CD4-positive, CD25-positive, alpha-beta regulatory T cell (primary cell): ENCODE measurements around the gene TNFSF11. TPM values are rescaled to one million over a fixed set of nuclear protein-coding genes. Genes with fewer than 3 reads are reported as not detected.

Experiments
- ATAC-seq, 2 donors: fragments of 150-1000 bp; cut with Tn5 transposase; one replicate each; pipeline ENCODE4 v1.10.0; 2021; ENCODE audit warnings: low read depth in 2 of 2, moderate number of reproducible peaks in 2 of 2, moderate library complexity in 1 of 2
- DNase-seq, 3 donors: peaks; one replicate each; pipeline versions ENCODE4 v3.0.0 to v3.0.0-alpha.2; 2012 to 2022; ENCODE audit warnings: mixed read lengths in 1 of 3
- H3K27ac ChIP-seq: one replicate; pipeline ENCODE4 v1.7.0; 2013; ENCODE audit warnings: mild to moderate bottlenecking, low read length; ENCODE audit not compliant: insufficient read depth, poor library complexity, severe bottlenecking
- H3K27me3 ChIP-seq: one replicate; pipeline ENCODE4 v1.7.0; 2013; ENCODE audit warnings: low read length; ENCODE audit not compliant: control insufficient read depth, insufficient read depth
- H3K36me3 ChIP-seq: one replicate; pipeline ENCODE4 v1.7.0; 2013; ENCODE audit warnings: mild to moderate bottlenecking, low read length, moderate library complexity; ENCODE audit not compliant: control insufficient read depth, insufficient read depth
- H3K4me1 ChIP-seq: 2 replicates; pipeline ENCODE4 v1.7.0; 2013; ENCODE audit warnings: mild to moderate bottlenecking, low read length; ENCODE audit not compliant: insufficient read depth, control insufficient read depth, poor library complexity, severe bottlenecking
- H3K4me3 ChIP-seq: one replicate; pipeline ENCODE4 v1.7.0; 2013; ENCODE audit warnings: low read depth, mild to moderate bottlenecking, low read length, moderate library complexity
- H3K9me3 ChIP-seq, 2 experiments: 1 replicate in 1 of 2; 2 replicates in 1 of 2; pipeline ENCODE4 v1.7.0; 2013; ENCODE audit warnings: low read length in 2 of 2, mild to moderate bottlenecking in 1 of 2, moderate library complexity in 1 of 2; ENCODE audit not compliant: control insufficient read depth in 2 of 2
- H3K27ac Mint-ChIP-seq, 3 donors: one replicate each; pipeline ENCODE4 v1.8.0; 2020 to 2022; ENCODE audit warnings: mild to moderate bottlenecking in 3 of 3, mixed read lengths in 3 of 3, moderate library complexity in 2 of 3
- H3K27me3 Mint-ChIP-seq: one replicate; pipeline ENCODE4 v1.8.0; 2022; ENCODE audit warnings: mild to moderate bottlenecking, mixed read lengths
- H3K36me3 Mint-ChIP-seq: one replicate; pipeline ENCODE4 v1.8.0; 2020; ENCODE audit warnings: mixed read lengths
- H3K4me1 Mint-ChIP-seq, 4 donors: one replicate each; pipeline ENCODE4 v1.8.0; 2020 to 2022; ENCODE audit warnings: mixed read lengths in 4 of 4, mild to moderate bottlenecking in 1 of 4
- H3K4me3 Mint-ChIP-seq, 4 donors: one replicate each; pipeline ENCODE4 v1.8.0; 2020 to 2022; ENCODE audit warnings: mild to moderate bottlenecking in 4 of 4, mixed read lengths in 4 of 4, moderate library complexity in 3 of 4
- H3K9me3 Mint-ChIP-seq, 7 donors: one replicate each; pipeline ENCODE4 v1.8.0; 2020 to 2022; ENCODE audit warnings: mixed read lengths in 7 of 7, mild to moderate bottlenecking in 3 of 7, moderate library complexity in 2 of 7
- polyA plus RNA-seq, 4 donors: library from polyadenylated mRNA; unstranded; fragments of 300-500 nt; fragmentation: Illumina TruSeq; gene quantifications; one replicate each; pipeline ENCODE4 v1.2.3, GENCODE V29; 2021
- total RNA-seq: library from RNA; stranded (reverse); gene quantifications from one replicate; pipeline ENCODE4 v1.2.3, GENCODE V29; 2022

Gene TNFSF11
- total and polyA plus RNA-seq, 5 donors from 2014 or later, result 0.13 to 1.3 (median 0.23) TPM; not detected in 2

DNA sequence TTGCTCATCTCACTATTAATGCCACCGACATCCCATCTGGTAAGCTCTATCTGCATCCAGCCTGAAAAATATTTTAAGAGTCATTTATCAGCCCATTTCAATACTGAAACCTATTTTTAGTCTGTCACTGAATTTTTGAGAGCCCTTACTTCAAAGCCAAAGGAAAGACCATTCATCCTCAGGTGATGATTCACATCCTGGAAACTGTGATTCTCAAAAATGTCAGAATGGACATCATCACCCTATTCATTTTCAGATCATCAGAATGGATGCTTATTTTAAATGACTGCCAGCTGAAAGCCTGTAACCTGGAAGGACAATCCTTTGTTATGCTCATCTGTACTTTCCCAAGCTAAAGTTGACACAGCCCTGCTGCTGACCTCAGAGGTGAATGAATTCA lies 27.0 kb downstream of the TNFSF11 start:
- peak in 1 of 3 donors; percentile 18 for DNase-seq
- no peaks in the 10 kb centered on the region for H3K27me3 ChIP-seq
- no peaks in the 10 kb centered on the region for H3K36me3 Mint-ChIP-seq
- peaks cover 0 to 6% (median 0%) of the 10 kb centered on the region in 4 donors for H3K4me1 Mint-ChIP-seq
- H3K36me3 ChIP-seq, result no peaks in the 10 kb centered on the region
- no peaks in the 10 kb centered on the region for H3K9me3 Mint-ChIP-seq
- no peaks in the 10 kb centered on the region for H3K4me1 ChIP-seq
- no peak for ATAC-seq
- H3K9me3 ChIP-seq, result no peaks in the 10 kb centered on the region
- H3K27ac Mint-ChIP-seq, result no peak overlapping the region
- no peaks in the 10 kb centered on the region for H3K27me3 Mint-ChIP-seq
- H3K4me3 Mint-ChIP-seq, result no peak overlapping the region
- no peak overlapping the region for H3K4me3 ChIP-seq
- no peak overlapping the region for H3K27ac ChIP-seq

DNA sequence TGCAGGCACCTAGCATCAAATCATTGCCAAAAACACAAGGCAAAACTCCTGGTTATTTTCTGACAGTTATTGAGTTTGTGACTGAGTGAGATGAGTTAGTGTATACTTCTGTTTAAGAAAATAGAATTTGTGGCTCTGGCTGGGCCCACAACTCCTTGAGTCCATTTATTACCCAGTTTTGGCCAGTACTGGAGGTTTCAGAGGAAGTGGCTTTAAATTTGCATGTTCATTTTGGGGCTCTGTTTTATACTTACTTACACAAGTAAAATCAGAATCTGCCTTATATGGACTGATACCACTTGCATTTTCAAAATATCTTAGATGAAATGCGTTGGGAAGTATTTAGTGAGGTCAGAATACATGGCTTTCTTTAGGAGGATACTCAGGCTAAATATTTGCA lies 29.0 kb downstream of the TNFSF11 start:
- no peaks in the 10 kb centered on the region for H3K9me3 Mint-ChIP-seq
- no peak overlapping the region for H3K4me3 ChIP-seq
- no peak for ATAC-seq

DNA sequence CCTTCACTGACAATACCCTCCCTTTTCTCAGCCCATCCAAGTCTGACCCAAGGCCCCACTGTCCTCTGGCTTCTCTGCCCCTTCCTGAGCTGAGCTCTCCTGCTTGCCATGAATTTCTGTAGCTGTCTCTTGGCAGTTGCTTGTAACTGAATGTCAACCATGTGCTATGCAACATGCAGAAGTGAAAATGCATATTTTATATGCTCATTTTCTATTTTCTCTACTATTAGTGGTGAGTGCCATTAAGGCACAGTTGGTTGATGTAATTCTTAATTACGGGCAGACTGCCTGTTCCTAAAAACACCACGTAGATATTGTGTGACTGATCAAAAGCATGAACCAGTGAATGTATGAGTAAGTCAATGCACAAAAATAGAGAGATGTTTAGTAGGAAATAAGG lies 29.6 kb downstream of the TNFSF11 start:
- Mint-ChIP-seq H3K4me3 (no peak overlapping the region), H3K36me3 (no peaks in the 10 kb centered on the region)
- no peak for ATAC-seq

More for the DNA sequence above, 29.0 kb downstream of the TNFSF11 start:
- H3K27ac ChIP-seq, result no peak overlapping the region
- no peaks in the 10 kb centered on the region for H3K4me1 ChIP-seq
- Mint-ChIP-seq H3K27ac (no peak overlapping the region), H3K4me1 (peaks cover 0 to 6% (median 0%) of the 10 kb centered on the region in 4 donors), H3K27me3 (no peaks in the 10 kb centered on the region), H3K36me3 (no peaks in the 10 kb centered on the region), H3K4me3 (no peak overlapping the region)
- no peaks in the 10 kb centered on the region for H3K27me3 ChIP-seq
- no peaks in the 10 kb centered on the region for H3K36me3 ChIP-seq
- H3K9me3 ChIP-seq, result no peaks in the 10 kb centered on the region
- DNase-seq, result no peak

GRCh38 chr13:42607546-42607945 lies 33.6 kb downstream of the TNFSF11 start:
- Mint-ChIP-seq H3K27me3 (no peaks in the 10 kb centered on the region), H3K27ac (no peak overlapping the region), H3K9me3 (no peaks in the 10 kb centered on the region), H3K4me1 (no peaks in the 10 kb centered on the region), H3K36me3 (no peaks in the 10 kb centered on the region), H3K4me3 (no peak overlapping the region)
- no peak for ATAC-seq
- Histone ChIP-seq H3K27me3 (no peaks in the 10 kb centered on the region), H3K4me3 (no peak overlapping the region), H3K36me3 (no peaks in the 10 kb centered on the region), H3K9me3 (no peaks in the 10 kb centered on the region), H3K4me1 (no peaks in the 10 kb centered on the region), H3K27ac (no peak overlapping the region)
- no peak for DNase-seq

More for the DNA sequence above, 29.6 kb downstream of the TNFSF11 start:
- Mint-ChIP-seq H3K4me1 (peaks cover 0 to 6% (median 0%) of the 10 kb centered on the region in 4 donors), H3K27ac (peak overlapping the region in 1 of 3 donors; percentile 34), H3K9me3 (no peaks in the 10 kb centered on the region), H3K27me3 (no peaks in the 10 kb centered on the region)
- H3K4me1 ChIP-seq, result no peaks in the 10 kb centered on the region
- H3K9me3 ChIP-seq, result no peaks in the 10 kb centered on the region
- H3K27me3 ChIP-seq, result no peaks in the 10 kb centered on the region
- no peak overlapping the region for H3K4me3 ChIP-seq
- no peak overlapping the region for H3K27ac ChIP-seq
- H3K36me3 ChIP-seq, result no peaks in the 10 kb centered on the region
- DNase-seq, result no peak

DNA sequence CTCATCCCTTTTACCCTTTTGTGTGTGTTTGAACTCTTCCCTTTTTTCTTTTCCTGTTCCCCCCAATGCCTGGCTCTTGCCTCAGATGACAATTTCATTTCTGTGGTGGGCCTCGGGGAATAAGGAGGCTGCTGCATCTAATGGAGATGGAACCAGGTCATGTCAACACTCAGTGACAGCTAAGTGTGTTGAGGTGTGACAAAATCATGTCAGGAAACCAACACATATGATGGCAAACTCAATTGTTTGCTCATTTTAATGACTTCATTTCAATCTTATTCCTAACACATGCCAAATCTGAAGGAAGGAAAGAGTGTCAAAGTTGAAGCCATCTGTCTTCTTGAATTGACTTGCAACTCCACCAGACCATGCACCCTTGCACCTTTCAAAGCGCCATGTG lies 36.7 kb downstream of the TNFSF11 start:
- no peaks in the 10 kb centered on the region for H3K36me3 Mint-ChIP-seq

GRCh38 chr13:42611086-42611779 lies 37.3 kb downstream of the TNFSF11 start:
- no peak overlapping the region for H3K27ac Mint-ChIP-seq
- no peaks in the 10 kb centered on the region for H3K4me1 ChIP-seq
- H3K36me3 Mint-ChIP-seq, result no peaks in the 10 kb centered on the region
- no peak overlapping the region for H3K27ac ChIP-seq
- no peaks in the 10 kb centered on the region for H3K27me3 Mint-ChIP-seq
- no peaks in the 10 kb centered on the region for H3K9me3 Mint-ChIP-seq
- no peaks in the 10 kb centered on the region for H3K27me3 ChIP-seq
- no peaks in the 10 kb centered on the region for H3K36me3 ChIP-seq
- no peak for DNase-seq
- H3K4me1 Mint-ChIP-seq, result no peaks in the 10 kb centered on the region
- no peak for ATAC-seq
- H3K9me3 ChIP-seq, result no peaks in the 10 kb centered on the region
- H3K4me3 ChIP-seq, result no peak overlapping the region
- no peak overlapping the region for H3K4me3 Mint-ChIP-seq

More for the DNA sequence above, 36.7 kb downstream of the TNFSF11 start:
- DNase-seq (no peak), ATAC-seq (no peak)
- no peaks in the 10 kb centered on the region for H3K27me3 ChIP-seq
- Mint-ChIP-seq H3K27ac (no peak overlapping the region), H3K4me1 (no peaks in the 10 kb centered on the region), H3K4me3 (no peak overlapping the region), H3K9me3 (no peaks in the 10 kb centered on the region), H3K27me3 (no peaks in the 10 kb centered on the region)
- no peak overlapping the region for H3K27ac ChIP-seq
- H3K4me3 ChIP-seq, result no peak overlapping the region
- no peaks in the 10 kb centered on the region for H3K36me3 ChIP-seq
- H3K4me1 ChIP-seq, result no peaks in the 10 kb centered on the region
- H3K9me3 ChIP-seq, result no peaks in the 10 kb centered on the region

DNA sequence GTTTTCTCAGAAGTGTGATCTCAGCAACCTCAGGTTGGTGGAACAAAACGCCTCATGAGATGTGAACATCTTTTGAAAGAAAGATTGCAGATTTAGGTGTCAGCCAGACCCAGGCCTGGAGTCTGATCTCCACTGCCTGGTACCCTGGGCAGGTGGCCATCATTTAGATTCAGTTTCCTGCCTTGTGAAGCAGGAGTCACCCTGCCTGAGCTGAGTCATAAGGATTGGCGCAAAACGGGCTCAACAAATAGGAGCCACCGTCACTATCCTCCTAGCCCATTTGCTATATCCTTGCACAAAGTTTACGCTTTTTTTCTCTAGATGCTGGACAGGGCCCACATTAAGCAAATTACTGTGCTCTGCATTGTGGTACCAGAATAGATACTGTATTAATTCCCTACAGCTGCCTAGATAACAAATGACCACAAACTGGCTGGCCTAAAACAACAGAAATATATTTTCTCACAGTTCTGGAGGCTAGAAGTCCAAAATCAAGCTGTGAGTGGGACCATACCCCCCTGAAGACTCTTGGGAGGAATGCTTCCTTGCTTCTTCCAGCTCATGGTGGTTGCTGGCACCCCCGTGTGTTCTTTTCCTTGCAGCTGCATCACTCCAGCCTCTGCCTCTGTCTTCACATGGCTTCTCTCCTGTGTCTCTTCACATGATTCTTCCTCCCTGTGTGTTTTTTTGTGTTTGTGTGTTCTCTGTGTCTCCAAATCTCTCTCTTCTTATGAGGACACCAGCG lies 38.2 kb downstream of the TNFSF11 start:
- Mint-ChIP-seq H3K4me1 (no peaks in the 10 kb centered on the region), H3K27ac (no peak overlapping the region), H3K27me3 (no peaks in the 10 kb centered on the region), H3K36me3 (no peaks in the 10 kb centered on the region), H3K4me3 (no peak overlapping the region), H3K9me3 (no peaks in the 10 kb centered on the region)
- DNase-seq (no peak), ATAC-seq (no peak)
- H3K27me3 ChIP-seq, result no peaks in the 10 kb centered on the region
- H3K9me3 ChIP-seq, result no peaks in the 10 kb centered on the region
- no peak overlapping the region for H3K4me3 ChIP-seq
- no peak overlapping the region for H3K27ac ChIP-seq
- no peaks in the 10 kb centered on the region for H3K36me3 ChIP-seq
- no peaks in the 10 kb centered on the region for H3K4me1 ChIP-seq
